Left forelimb (tissue), 1 donor: ENCODE data around the gene ADGRG6.

ENCODE experiments used
- DNase-seq: peaks from one replicate; pipeline ENCODE4 v3.0.0-alpha.2; 2018; ENCODE audit warnings: low spot score

ADGRG6 gene

DNA sequence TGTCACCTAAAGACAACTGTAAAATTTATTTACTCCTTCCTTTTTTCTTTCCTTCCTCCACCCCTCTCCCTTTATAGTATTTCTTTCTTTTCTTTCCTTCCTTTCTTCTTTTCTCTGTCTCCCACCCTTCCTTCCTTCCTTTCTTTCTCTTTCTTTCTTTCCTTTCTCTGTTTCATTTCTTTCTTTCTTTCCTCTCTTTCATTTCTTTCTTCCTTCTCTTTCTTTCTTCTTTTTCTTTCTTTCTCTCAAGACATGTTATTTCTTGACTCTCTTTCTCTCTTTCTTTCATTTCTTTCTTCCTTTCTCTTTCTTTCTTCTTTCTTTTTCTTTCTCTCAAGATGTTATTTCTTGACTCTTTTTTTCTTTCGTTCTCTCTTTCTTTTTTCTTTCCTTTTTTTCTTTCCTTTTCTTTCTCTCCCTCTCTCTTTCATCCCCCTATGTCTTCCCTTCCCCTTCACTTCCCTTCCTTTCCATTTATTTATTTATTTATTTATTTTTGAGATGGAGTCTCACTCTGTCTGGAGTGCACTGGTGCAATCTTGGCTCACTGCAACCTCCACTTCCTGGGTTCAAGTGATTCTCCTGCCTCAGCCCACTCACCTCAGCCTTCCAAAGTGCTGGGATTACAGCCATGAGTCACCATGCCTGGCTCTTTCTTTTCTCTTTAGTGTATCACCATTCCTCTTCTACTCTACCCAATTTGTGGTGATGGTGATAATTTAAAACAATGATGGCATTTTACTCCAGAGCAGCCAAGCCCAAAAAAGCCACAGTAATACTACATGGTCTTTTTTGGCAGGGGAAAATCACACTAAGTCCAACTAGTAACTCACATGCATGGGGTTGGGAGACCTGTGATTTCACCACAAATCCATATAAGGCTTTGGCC, 188.2 kb downstream of the ADGRG6 start:
- DNase-seq = no peak
